Gastroesophageal sphincter (tissue), 4 donors: Measurements from ENCODE around the gene TNFAIP8. TPM values are rescaled to one million over a fixed set of nuclear protein-coding genes. Genes with fewer than 3 reads are reported as not detected.
A peak's percentile ranks its signal among the peaks of the same experiment; 100 is the strongest.

ENCODE experiments used
- ATAC-seq: fragments of 150-250 bp; one replicate; pipeline ENCODE4 v1.9.1; 2016; ENCODE audit warnings: mild to moderate bottlenecking, moderate library complexity
- H3K27ac ChIP-seq, 4 donors: fragments of 200-600 bp; sonication (generic) in 3 of 4; 1 replicate in 3 of 4; 2 replicates in 1 of 4; pipeline ENCODE4 v1.5.1; 2016 to 2019
- H3K27me3 ChIP-seq: fragments of 200-600 bp; sonication (generic); one replicate; pipeline ENCODE4 v1.5.1; 2019
- H3K36me3 ChIP-seq, 2 donors: fragments of 200-600 bp; sonication (generic); one replicate each; pipeline ENCODE4 v1.5.1; 2019; ENCODE audit warnings: control low read depth in 1 of 2
- H3K4me1 ChIP-seq, 3 donors: fragments of 200-600 bp; sonication (generic); 1 replicate in 2 of 3; 2 replicates in 1 of 3; pipeline ENCODE4 v1.5.1; 2016 to 2019; ENCODE audit warnings: control low read depth in 2 of 3
- H3K4me3 ChIP-seq, 2 donors: fragments of 200-600 bp; sonication (generic); one replicate each; pipeline ENCODE4 v1.5.1; 2019; ENCODE audit warnings: mild to moderate bottlenecking in 1 of 2, moderate library complexity in 1 of 2
- H3K9me3 ChIP-seq, 3 donors: fragments of 200-600 bp; sonication (generic); one replicate each; pipeline ENCODE4 v1.5.1; 2017 to 2019; ENCODE audit warnings: control low read depth in 2 of 3
- CTCF ChIP-seq, 4 experiments: fragments of 200-600 bp in 2 of 4; fragments of 450-650 bp in 2 of 4; sonication (generic) in 1 of 4; IDR thresholded peaks; one replicate each; pipeline ENCODE4 v1.5.1; 2017 to 2019; ENCODE audit warnings: antibody characterized with exemption in 4 of 4, mild to moderate bottlenecking in 2 of 4, moderate library complexity in 2 of 4
- EP300 ChIP-seq: sonication (generic); formaldehyde crosslinking; IDR thresholded peaks from one replicate; pipeline ENCODE4 v1.6.1; 2017; ENCODE audit warnings: antibody characterized with exemption, mild to moderate bottlenecking
- POLR2A ChIP-seq, 2 donors: fragments of 450-650 bp; IDR thresholded peaks; one replicate each; pipeline ENCODE4 v1.6.1; 2017; ENCODE audit warnings: antibody characterized with exemption in 2 of 2, mild to moderate bottlenecking in 2 of 2, moderate library complexity in 1 of 2
- POLR2AphosphoS5 ChIP-seq: sonication (generic); formaldehyde crosslinking; IDR thresholded peaks from one replicate; pipeline ENCODE4 v1.6.1; 2017; ENCODE audit warnings: antibody characterized with exemption
- WGBS, 2 donors: methylation state at CpG; one replicate each; pipeline ENCODE4 v1.1.5; 2018; ENCODE audit warnings: low coverage in 1 of 2; 5-methylcytosine and 5-hydroxymethylcytosine counted together
- total RNA-seq, 4 donors: library from RNA; depleted of rRNA; stranded (reverse); fragments of >200 nt; gene quantifications; one replicate each; pipeline ENCODE4 v1.1.0, GENCODE V29; 2016

Gene TNFAIP8
- total RNA-seq, 4 donors from 2014 or later: 25.4 to 76.7 (median 31.6) TPM

DNA sequence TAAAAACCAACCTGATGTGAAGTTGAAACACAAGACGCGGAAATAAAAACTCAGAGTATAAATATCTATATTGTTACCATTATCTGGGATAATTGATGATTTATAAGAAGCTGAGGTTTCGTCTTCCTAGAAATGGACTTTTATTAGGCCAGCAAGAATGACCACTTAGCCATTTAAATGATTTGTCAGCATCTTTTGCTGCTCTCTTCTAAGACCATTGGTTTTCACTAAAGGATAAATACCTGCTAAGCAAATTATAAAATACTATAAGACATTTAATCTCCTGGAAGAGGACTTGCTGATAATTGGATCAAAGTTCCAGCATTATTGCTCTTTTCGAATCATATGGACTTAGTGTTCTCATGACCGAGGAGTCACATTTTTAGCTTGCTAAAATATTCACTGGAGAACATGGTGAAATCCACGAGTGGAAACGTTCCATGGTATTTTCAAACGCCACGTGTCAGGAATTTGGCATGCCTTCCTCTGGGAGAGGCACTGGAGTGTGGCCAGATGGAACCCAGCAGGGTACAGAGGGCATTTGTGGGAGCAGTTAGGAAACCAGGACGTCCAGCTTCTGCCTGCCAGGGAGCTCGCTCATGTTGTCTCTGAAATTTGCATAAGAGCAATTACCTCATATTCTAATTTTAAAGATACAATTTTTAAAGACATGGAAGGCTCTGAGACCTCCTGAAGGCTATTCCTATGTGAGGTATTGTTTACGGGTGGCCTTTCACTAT, 43.1 kb downstream of the TNFAIP8 start:
- H3K36me3 ChIP-seq: no peaks in the 10 kb centered on the region
- H3K4me3 ChIP-seq: no peak overlapping the region
- H3K27ac ChIP-seq: peak overlapping the region; percentile 52 to 72 (median 60)
- peaks cover 0 to 39% (median 7%) of the 10 kb centered on the region in 3 donors for H3K4me1 ChIP-seq
- H3K27me3 ChIP-seq: no peaks in the 10 kb centered on the region
- ATAC-seq: peak; percentile 95
- H3K9me3 ChIP-seq: no peaks in the 10 kb centered on the region
- 36 to 58% methylated on average over 11 to 12 of the region's 12 CpGs for WGBS, 2 donors
- no peak for TF ChIP-seq CTCF (IDR thresholded peaks at IDR 0.05)
- TF ChIP-seq POLR2AphosphoS5: peak; percentile 98

DNA sequence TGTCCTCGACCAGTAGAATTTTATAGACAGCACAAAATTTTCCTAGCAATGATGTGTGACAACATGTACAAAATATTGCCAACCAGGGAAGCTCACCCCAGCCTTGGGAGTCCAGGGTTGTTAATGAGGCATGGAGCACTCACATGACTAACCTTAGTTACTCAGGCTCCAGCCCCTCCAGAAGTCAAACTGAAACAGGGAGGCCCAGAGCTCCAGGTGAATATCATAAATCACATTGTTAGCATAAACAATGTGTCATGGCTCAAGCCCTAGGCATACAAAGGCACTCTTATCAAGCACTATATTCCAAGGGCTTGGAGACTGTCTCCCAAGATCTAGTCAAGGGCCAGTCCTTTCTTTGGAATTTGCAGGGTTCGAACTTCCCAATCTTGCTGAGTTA, 44.4 kb downstream of the TNFAIP8 start:
- H3K27ac ChIP-seq: peak overlapping the region in 3 of 4 donors; percentile 59 to 72 (median 62)
- H3K36me3 ChIP-seq: no peaks in the 10 kb centered on the region
- no peak overlapping the region for H3K4me3 ChIP-seq
- TF ChIP-seq EP300 (no peak), POLR2A (IDR thresholded peaks at IDR 0.05) (no peak), CTCF (IDR thresholded peaks at IDR 0.05) (no peak), POLR2AphosphoS5 (peak; percentile 12)
- no peak for ATAC-seq
- peaks cover 0 to 37% (median 7%) of the 10 kb centered on the region in 3 donors for H3K4me1 ChIP-seq
- WGBS, 2 donors: 64 to 65% methylated on average over 2 of the region's 2 CpGs
- no peaks in the 10 kb centered on the region for H3K9me3 ChIP-seq
- no peaks in the 10 kb centered on the region for H3K27me3 ChIP-seq

DNA sequence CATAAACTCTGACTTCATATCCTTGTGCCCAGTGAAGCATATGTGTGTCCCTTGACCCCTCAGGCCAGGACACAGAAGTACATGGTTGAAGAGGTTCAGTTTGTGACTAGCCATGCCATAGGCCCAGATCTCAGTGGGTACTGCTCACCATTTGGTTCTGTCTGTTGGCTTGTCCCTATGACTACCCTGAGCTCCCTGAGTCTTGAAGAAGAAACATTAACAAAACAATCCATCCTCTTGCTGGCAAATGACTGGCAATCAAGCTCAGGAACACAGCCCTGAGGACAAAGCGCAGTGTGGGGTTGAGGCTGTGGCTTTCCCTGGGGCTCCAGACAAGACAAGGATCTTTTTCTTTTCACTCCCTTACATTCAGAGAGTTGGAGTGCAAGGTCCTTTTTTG, 46.3 kb downstream of the TNFAIP8 start:
- H3K27me3 ChIP-seq: no peaks in the 10 kb centered on the region
- TF ChIP-seq POLR2AphosphoS5 (no peak), POLR2A (IDR thresholded peaks at IDR 0.05) (no peak), EP300 (no peak), CTCF (IDR thresholded peaks at IDR 0.05) (no peak)
- H3K4me3 ChIP-seq: no peak overlapping the region
- ATAC-seq: no peak
- no peaks in the 10 kb centered on the region for H3K36me3 ChIP-seq
- WGBS, 2 donors: 100% methylated on average over 1 of the region's 1 CpG
- H3K4me1 ChIP-seq: peaks cover 0 to 35% (median 7%) of the 10 kb centered on the region in 3 donors
- H3K27ac ChIP-seq: no peak overlapping the region
- H3K9me3 ChIP-seq: no peaks in the 10 kb centered on the region

DNA sequence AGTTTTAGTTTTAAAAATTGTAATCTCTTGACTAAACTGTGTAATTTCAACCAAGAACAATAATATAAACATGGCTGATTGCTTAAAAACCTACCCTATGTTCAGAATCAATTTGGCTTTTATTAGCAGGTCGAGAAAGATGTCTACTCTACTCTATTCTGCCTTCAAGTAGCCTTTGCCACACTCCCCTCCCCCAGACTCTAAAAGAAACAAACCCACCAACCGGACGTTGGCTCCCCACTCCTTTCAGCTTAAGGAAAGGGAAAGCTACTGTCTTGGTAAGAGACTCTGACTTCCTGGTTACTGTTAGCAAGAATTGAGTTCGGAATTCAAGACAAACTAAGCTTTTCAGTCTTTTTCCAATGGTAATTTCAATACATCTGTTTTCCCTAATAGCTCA, 46.7 kb downstream of the TNFAIP8 start:
- Histone ChIP-seq H3K27me3 (no peaks in the 10 kb centered on the region), H3K9me3 (no peaks in the 10 kb centered on the region), H3K36me3 (no peaks in the 10 kb centered on the region), H3K27ac (no peak overlapping the region), H3K4me3 (no peak overlapping the region), H3K4me1 (peaks cover 0 to 30% (median 7%) of the 10 kb centered on the region in 3 donors)
- WGBS, 2 donors: 59 to 74% methylated on average over 4 of the region's 4 CpGs
- TF ChIP-seq POLR2AphosphoS5 (no peak), CTCF (IDR thresholded peaks at IDR 0.05) (no peak), POLR2A (IDR thresholded peaks at IDR 0.05) (no peak), EP300 (no peak)
- ATAC-seq: no peak

DNA sequence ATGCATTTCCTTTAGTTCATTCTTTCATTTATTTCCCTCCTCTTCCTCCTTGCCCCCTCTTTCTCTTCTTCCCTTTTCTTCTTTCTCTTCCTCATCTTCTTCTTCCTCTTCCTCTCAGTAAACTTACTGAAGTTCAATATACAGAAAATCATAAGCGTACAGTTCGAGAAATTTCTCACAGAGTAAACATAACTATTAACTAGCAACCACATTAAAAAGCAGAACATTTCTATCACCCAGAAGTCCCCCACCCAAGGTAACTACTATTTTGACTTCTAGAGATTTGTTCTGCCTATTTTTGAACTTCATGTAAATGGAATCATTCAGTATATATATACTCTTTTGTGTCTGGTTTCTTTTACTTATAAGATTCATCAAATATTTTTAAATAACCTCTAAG, 48.2 kb downstream of the TNFAIP8 start:
- no peaks in the 10 kb centered on the region for H3K36me3 ChIP-seq
- H3K27me3 ChIP-seq: no peaks in the 10 kb centered on the region
- ATAC-seq: no peak
- H3K4me3 ChIP-seq: no peak overlapping the region
- H3K9me3 ChIP-seq: no peaks in the 10 kb centered on the region
- H3K27ac ChIP-seq: no peak overlapping the region
- H3K4me1 ChIP-seq: peaks cover 0 to 16% (median 0%) of the 10 kb centered on the region in 3 donors
- WGBS, 2 donors: 65 to 85% methylated on average over 2 of the region's 2 CpGs
- TF ChIP-seq CTCF (IDR thresholded peaks at IDR 0.05) (no peak), POLR2AphosphoS5 (no peak), EP300 (no peak), POLR2A (IDR thresholded peaks at IDR 0.05) (no peak)
